Lower leg skin (tissue), 4 donors: ENCODE data around the gene UQCRFS1. TPM values are rescaled to one million over a fixed set of nuclear protein-coding genes. Genes with fewer than 3 reads are reported as not detected.

Experiments
- DNase-seq, 2 donors: peaks; one replicate each; pipeline ENCODE4 v3.0.0-alpha.2; 2019; ENCODE audit warnings: low spot score in 2 of 2
- H3K4me3 ChIP-seq: fragments of 200-600 bp; sonication (generic); 2 replicates; pipeline ENCODE4 v1.5.1; 2017; ENCODE audit warnings: mild to moderate bottlenecking, low read depth; ENCODE audit not compliant: poor library complexity, severe bottlenecking
- CTCF ChIP-seq, 3 donors: fragments of 450-650 bp; IDR thresholded peaks; one replicate each; pipeline ENCODE4 v1.5.1; 2016; ENCODE audit warnings: antibody characterized with exemption in 3 of 3, mild to moderate bottlenecking in 3 of 3, moderate library complexity in 2 of 3
- POLR2A ChIP-seq, 2 donors: fragments of 450-650 bp; IDR thresholded peaks; one replicate each; pipeline ENCODE4 v1.6.1; 2016 to 2017; ENCODE audit warnings: antibody characterized with exemption in 2 of 2, mild to moderate bottlenecking in 1 of 2, moderate library complexity in 1 of 2
- WGBS, 2 donors: methylation state at CpG; one replicate each; pipeline ENCODE4 v1.1.5; 2018; 5-methylcytosine and 5-hydroxymethylcytosine counted together
- intact Hi-C: fragments of 100-400 bp; cut with DNase I; formaldehyde crosslinking; loops from one replicate; pipeline ENCODE4 v1.15.0; 2023; ENCODE audit warnings: low total_unique reads
- total RNA-seq, 4 donors: library from RNA; depleted of rRNA; stranded (reverse); fragments of >200 nt; gene quantifications; one replicate each; pipeline ENCODE4 v1.1.0, GENCODE V29; 2016

The UQCRFS1 gene
- total RNA-seq, 4 donors from 2014 or later: 28.4 to 42.3 (median 39.4) TPM

GRCh38 chr19:29191005-29191404, 21.9 kb downstream of the UQCRFS1 start:
- no peak overlapping the region for H3K4me3 ChIP-seq
- intact Hi-C loops: no loop called here
- TF ChIP-seq POLR2A (IDR thresholded peaks at IDR 0.05) (no peak), CTCF (IDR thresholded peaks at IDR 0.05) (no peak)
- 44 to 58% methylated on average over 6 to 8 of the region's 8 CpGs for WGBS, 2 donors
- DNase-seq: peak in 1 of 2 donors; percentile 23

- H3K4me3 ChIP-seq: no peak overlapping the region
- 48 to 55% methylated on average over 6 of the region's 6 CpGs for WGBS, 2 donors
- intact Hi-C loops: no loop called here
- no peak for DNase-seq
- TF ChIP-seq POLR2A (IDR thresholded peaks at IDR 0.05): no peak
- TF ChIP-seq CTCF (IDR thresholded peaks at IDR 0.05): no peak
These were observed 24.0 kb downstream of the UQCRFS1 start for GRCh38 chr19:29189033-29189360.

- intact Hi-C loops: no loop called here
- DNase-seq: no peak
- TF ChIP-seq POLR2A (IDR thresholded peaks at IDR 0.05) (no peak), CTCF (IDR thresholded peaks at IDR 0.05) (no peak)
- 37 to 53% methylated on average over 10 of the region's 10 CpGs for WGBS, 2 donors
- H3K4me3 ChIP-seq: no peak overlapping the region
These were observed 24.5 kb downstream of the UQCRFS1 start for GRCh38 chr19:29188289-29189032.

GRCh38 chr19:29187676-29188075, 25.3 kb downstream of the UQCRFS1 start:
- no peak for TF ChIP-seq POLR2A (IDR thresholded peaks at IDR 0.05)
- TF ChIP-seq CTCF (IDR thresholded peaks at IDR 0.05): no peak
- intact Hi-C loops: no loop called here
- DNase-seq: no peak
- WGBS, 2 donors: 66 to 70% methylated on average over 6 of the region's 6 CpGs
- H3K4me3 ChIP-seq: no peak overlapping the region

- WGBS, 2 donors: 66 to 67% methylated on average over 6 of the region's 6 CpGs
These were observed 27.5 kb downstream of the UQCRFS1 start for GRCh38 chr19:29185427-29185826.

More at GRCh38 chr19:29185427-29185826, 27.5 kb downstream of the UQCRFS1 start:
- H3K4me3 ChIP-seq: no peak overlapping the region
- DNase-seq: no peak
- TF ChIP-seq POLR2A (IDR thresholded peaks at IDR 0.05) (no peak), CTCF (IDR thresholded peaks at IDR 0.05) (no peak)
- intact Hi-C loops: no loop called here
